ENCODE results near the gene ATF6B.
"Not testable (repeated sequence)": the region's sequence is repeated elsewhere in the genome, so short reads cannot be mapped to it uniquely, and the experiment has no call there.

ATF6B gene

GRCh38 chr6:32079566-32080290 lies 48.3 kb downstream of the ATF6B start:
- no peak for DNase-seq

- DNase-seq = no peak
Measured at GRCh38 chr6:32076321-32076809, 51.7 kb downstream of the ATF6B start.

- no peak for DNase-seq
Measured at GRCh38 chr6:32075781-32076180, 52.3 kb downstream of the ATF6B start.

- no peak for DNase-seq
Measured at GRCh38 chr6:32074996-32075532, 53.0 kb downstream of the ATF6B start.

- DNase-seq = no peak
Measured at GRCh38 chr6:32073613-32074012, 54.4 kb downstream of the ATF6B start.

- DNase-seq = no peak
Measured at GRCh38 chr6:32073101-32073500, 54.9 kb downstream of the ATF6B start.

- no peak for DNase-seq
Measured at GRCh38 chr6:32070814-32071543, 57.1 kb downstream of the ATF6B start.

GRCh38 chr6:32069878-32070515 lies 58.0 kb downstream of the ATF6B start:
- DNase-seq = no peak

GRCh38 chr6:32069460-32069859 lies 58.6 kb downstream of the ATF6B start:
- DNase-seq = no peak

GRCh38 chr6:32068867-32069266 lies 59.2 kb downstream of the ATF6B start:
- no peak for DNase-seq

- DNase-seq = not testable (repeated sequence)
Measured at GRCh38 chr6:32068315-32068714, 59.7 kb downstream of the ATF6B start.

GRCh38 chr6:32067521-32067920 lies 60.5 kb downstream of the ATF6B start:
- DNase-seq = not testable (repeated sequence)
